ENCODE results near the gene PIGW.
"Not testable (repeated sequence)": the region's sequence is repeated elsewhere in the genome, so short reads cannot be mapped to it uniquely, and the experiment has no call there.

PIGW gene

GRCh38 chr17:36534840-36535668, at the start of gene PIGW, which contains the start of gene MYO19:
Gene PIGW (plus strand): TSS chr17:36534987. CDS start chr17:36537102, 2,115 bp downstream.
Gene MYO19 (minus strand): TSS chr17:36534868. CDS start chr17:36532538, 2,330 bp downstream.
- DNase-seq = peak; percentile 89 to 90

GRCh38 chr17:36485027-36485426, 49.8 kb upstream of the PIGW start:
- no peak for DNase-seq

GRCh38 chr17:36485805-36486203, 49.0 kb upstream of the PIGW start:
- DNase-seq = no peak

GRCh38 chr17:36486204-36487194, 48.3 kb upstream of the PIGW start, which contains the start of gene ZNHIT3:
Gene ZNHIT3 (plus strand): TSS chr17:36486681. CDS start chr17:36486700, 19 bp downstream.
- peak; percentile 98 to 99 for DNase-seq

GRCh38 chr17:36493956-36494355, 40.8 kb upstream of the PIGW start:
- no peak for DNase-seq

- DNase-seq = no peak
Measured at GRCh38 chr17:36494674-36495073, 40.1 kb upstream of the PIGW start.

GRCh38 chr17:36495076-36495578, 39.7 kb upstream of the PIGW start:
- no peak for DNase-seq

- DNase-seq = no peak
Measured at GRCh38 chr17:36496018-36496789, 38.6 kb upstream of the PIGW start.

- no peak for DNase-seq
Measured at GRCh38 chr17:36498155-36498554, 36.6 kb upstream of the PIGW start.

GRCh38 chr17:36498560-36499300, 36.1 kb upstream of the PIGW start:
- no peak for DNase-seq

GRCh38 chr17:36500745-36501225, 34.0 kb upstream of the PIGW start:
- no peak for DNase-seq

GRCh38 chr17:36501351-36501750, 33.4 kb upstream of the PIGW start:
- DNase-seq = no peak

GRCh38 chr17:36501963-36502362, 32.8 kb upstream of the PIGW start:
- DNase-seq = no peak

- DNase-seq = no peak
Measured at GRCh38 chr17:36503456-36504155, 31.2 kb upstream of the PIGW start.

GRCh38 chr17:36504156-36504545, 30.6 kb upstream of the PIGW start:
- DNase-seq = no peak

GRCh38 chr17:36505171-36505570, 29.6 kb upstream of the PIGW start:
- no peak for DNase-seq

GRCh38 chr17:36506249-36506826, 28.4 kb upstream of the PIGW start:
- no peak for DNase-seq

- DNase-seq = no peak
Measured at GRCh38 chr17:36506831-36507230, 28.0 kb upstream of the PIGW start.

- no peak for DNase-seq
Measured at GRCh38 chr17:36507266-36507665, 27.5 kb upstream of the PIGW start.

- DNase-seq = not testable (repeated sequence)
Measured at GRCh38 chr17:36508439-36508838, 26.3 kb upstream of the PIGW start.
